Liver (tissue), 9 donors: ENCODE data around the gene LRP4. TPM values are rescaled to one million over a fixed set of nuclear protein-coding genes. Genes with fewer than 3 reads are reported as not detected.

Experiments used
- DNase-seq: peaks from one replicate; pipeline ENCODE4 v3.0.0-alpha.2; 2017; ENCODE audit warnings: low spot score
- H3K27ac ChIP-seq, 2 donors: one replicate each; pipeline ENCODE4 v1.7.0; 2013; ENCODE audit warnings: inconsistent platforms in 2 of 2, low read length in 2 of 2, control low read depth in 1 of 2, low read depth in 1 of 2, mild to moderate bottlenecking in 1 of 2
- H3K27me3 ChIP-seq, 4 donors: one replicate each; pipeline versions ENCODE4 v1.6.1 to v1.7.0; 2013; ENCODE audit warnings: low read length in 3 of 4, inconsistent platforms in 1 of 4, mild to moderate bottlenecking in 1 of 4, moderate library complexity in 1 of 4; ENCODE audit not compliant: control insufficient read depth in 4 of 4, insufficient read depth in 4 of 4
- H3K36me3 ChIP-seq, 4 donors: one replicate each; pipeline versions ENCODE4 v1.6.1 to v1.7.0; 2013; ENCODE audit warnings: low read length in 3 of 4, mild to moderate bottlenecking in 3 of 4, low read depth in 1 of 4, moderate library complexity in 1 of 4; ENCODE audit not compliant: control insufficient read depth in 4 of 4, insufficient read depth in 3 of 4
- H3K4me1 ChIP-seq, 4 donors: one replicate each; pipeline versions ENCODE4 v1.6.1 to v1.7.0; 2013; ENCODE audit warnings: low read length in 3 of 4, mild to moderate bottlenecking in 3 of 4, moderate library complexity in 1 of 4; ENCODE audit not compliant: control insufficient read depth in 4 of 4, insufficient read depth in 4 of 4
- H3K4me3 ChIP-seq, 3 donors: one replicate each; pipeline versions ENCODE4 v1.6.1 to v1.7.0; 2013; ENCODE audit warnings: low read length in 3 of 3, control low read depth in 1 of 3, low read depth in 1 of 3, mild to moderate bottlenecking in 1 of 3
- H3K9ac ChIP-seq, 2 donors: one replicate each; pipeline ENCODE4 v1.7.0; 2013; ENCODE audit warnings: low read length in 2 of 2, mild to moderate bottlenecking in 2 of 2, moderate library complexity in 2 of 2, control low read depth in 1 of 2, low read depth in 1 of 2
- H3K9me3 ChIP-seq, 4 donors: one replicate each; pipeline versions ENCODE4 v1.6.1 to v1.7.0; 2013; ENCODE audit warnings: low read length in 3 of 4; ENCODE audit not compliant: control insufficient read depth in 4 of 4
- ATF3 ChIP-seq: IDR thresholded peaks from 2 replicates; pipeline ENCODE4 v1.6.1; 2016; ENCODE audit warnings: antibody characterized with exemption
- CTCF ChIP-seq: fragments of 150-350 bp; IDR thresholded peaks from 2 replicates; pipeline ENCODE4 v1.5.1; 2017; ENCODE audit warnings: improper control_type of control experiment, low read depth, low read length; ENCODE audit not compliant: missing input control
- EGR1 ChIP-seq, 2 donors: IDR thresholded peaks; 2 replicates each; pipeline ENCODE4 v1.6.1; 2016 to 2018; ENCODE audit warnings: antibody characterized with exemption in 2 of 2, low read depth in 2 of 2
- FOXA1 ChIP-seq: IDR thresholded peaks from 2 replicates; pipeline ENCODE4 v1.6.1; 2016; ENCODE audit warnings: antibody characterized with exemption
- FOXA2 ChIP-seq: IDR thresholded peaks from 2 replicates; pipeline ENCODE4 v1.6.1; 2016; ENCODE audit warnings: antibody characterized with exemption
- GABPA ChIP-seq, 2 donors: IDR thresholded peaks in 1 of 2; conservative IDR thresholded peaks in 1 of 2; 2 replicates each; pipeline ENCODE4 v1.6.1; 2016; ENCODE audit warnings: antibody characterized with exemption in 2 of 2, mild to moderate bottlenecking in 1 of 2, moderate library complexity in 1 of 2
- HNF4A ChIP-seq, 2 donors: conservative IDR thresholded peaks; 2 replicates each; pipeline ENCODE4 v1.6.1; 2016; ENCODE audit warnings: antibody characterized with exemption in 2 of 2, mild to moderate bottlenecking in 2 of 2
- JUND ChIP-seq, 2 donors: IDR thresholded peaks; 2 replicates each; pipeline ENCODE4 v1.6.1; 2016; ENCODE audit warnings: antibody characterized with exemption in 2 of 2
- MAX ChIP-seq: IDR thresholded peaks from 2 replicates; pipeline ENCODE4 v1.6.1; 2016; ENCODE audit warnings: antibody characterized with exemption
- NR2F2 ChIP-seq: IDR thresholded peaks from 2 replicates; pipeline ENCODE4 v1.6.1; 2016; ENCODE audit warnings: antibody characterized with exemption
- RAD21 ChIP-seq, 2 donors: IDR thresholded peaks; 2 replicates each; pipeline ENCODE4 v1.6.1; 2016; ENCODE audit warnings: antibody characterized with exemption in 2 of 2, mild to moderate bottlenecking in 2 of 2
- REST ChIP-seq: IDR thresholded peaks from 2 replicates; pipeline ENCODE4 v1.6.1; 2016; ENCODE audit warnings: antibody characterized with exemption, mild to moderate bottlenecking
- RXRA ChIP-seq, 2 donors: IDR thresholded peaks; 2 replicates each; pipeline ENCODE4 v1.6.1; 2017 to 2018; ENCODE audit warnings: antibody characterized with exemption in 2 of 2, mild to moderate bottlenecking in 1 of 2
- SP1 ChIP-seq: IDR thresholded peaks from 2 replicates; pipeline ENCODE4 v1.6.1; 2018; ENCODE audit warnings: antibody characterized with exemption, mild to moderate bottlenecking
- TAF1 ChIP-seq: conservative IDR thresholded peaks from 2 replicates; pipeline ENCODE4 v1.6.1; 2016; ENCODE audit warnings: antibody characterized with exemption, mild to moderate bottlenecking
- ZBTB33 ChIP-seq: IDR thresholded peaks from 2 replicates; pipeline ENCODE4 v1.6.1; 2016; ENCODE audit warnings: antibody characterized with exemption
- WGBS: extraction: QIAGEN DNeasy Blood & Tissue Kit; methylation state at CpG from one replicate; pipeline ENCODE4 v1.1.7; 2013; 5-methylcytosine and 5-hydroxymethylcytosine counted together
- polyA plus RNA-seq, 2 donors: library from polyadenylated mRNA; stranded (reverse) in 1 of 2; unstranded in 1 of 2; fragments of 200-250 nt in 1 of 2; fragments of >200 nt in 1 of 2; fragmentation: Nextera tagmentation in 1 of 2; extraction: Ambion mirVana in 1 of 2; gene quantifications; one replicate each; pipeline versions ENCODE4 v1.2.1 to v1.2.3, GENCODE V29; 2013 to 2015
- total RNA-seq, 2 donors: library from RNA; depleted of rRNA; stranded (reverse); fragments of >200 nt; gene quantifications; one replicate each; pipeline ENCODE4 v1.2.3, GENCODE V29; 2014
- donor health status: healthy.
- donor health status: healthy.
- donor health status: healthy.
- donor health status: healthy.
- donor health status: healthy.

The LRP4 gene
- total and polyA plus RNA-seq, 4 donors = 0.50 to 3.1 (median 0.90) TPM

- no peak for DNase-seq
- no peaks in the 10 kb centered on the region for H3K4me1 ChIP-seq
- no peaks in the 10 kb centered on the region for H3K9me3 ChIP-seq
- H3K9ac ChIP-seq = no peak overlapping the region
- no peak overlapping the region for H3K4me3 ChIP-seq
- WGBS = 95% methylated on average over 6 of the region's 6 CpGs
- peaks cover 0 to 3% (median 1%) of the 10 kb centered on the region in 4 donors for H3K36me3 ChIP-seq
- no peaks in the 10 kb centered on the region for H3K27me3 ChIP-seq
- TF ChIP-seq EGR1 (IDR thresholded peaks at IDR 0.05; ENCODE audit: low read depth in 2 of 2) = no peak
- TF ChIP-seq CTCF = no peak
- TF ChIP-seq JUND (IDR thresholded peaks at IDR 0.05) = no peak
- H3K27ac ChIP-seq = no peak overlapping the region
Observed at GRCh38 chr11:46868912-46869311, 49.4 kb downstream of the LRP4 start.

GRCh38 chr11:46865340-46865739 lies 53.0 kb downstream of the LRP4 start:
- no peak overlapping the region for H3K9ac ChIP-seq
- WGBS = 86% methylated on average over 2 of the region's 2 CpGs
- no peaks in the 10 kb centered on the region for H3K9me3 ChIP-seq
- H3K27ac ChIP-seq = no peak overlapping the region
- no peak overlapping the region for H3K4me3 ChIP-seq
- H3K36me3 ChIP-seq = peaks cover 0 to 2% (median 0%) of the 10 kb centered on the region in 4 donors
- H3K27me3 ChIP-seq = no peaks in the 10 kb centered on the region
- H3K4me1 ChIP-seq = no peaks in the 10 kb centered on the region
- no peak for DNase-seq
- TF ChIP-seq ATF3 (no peak), MAX (no peak), JUND (IDR thresholded peaks at IDR 0.05) (no peak), TAF1 (no peak), FOXA1 (no peak), HNF4A (conservative IDR thresholded peaks at IDR 0.05) (no peak)

- 88% methylated on average over 4 of the region's 4 CpGs for WGBS
- no peaks in the 10 kb centered on the region for H3K36me3 ChIP-seq
- no peak overlapping the region for H3K27ac ChIP-seq
- no peak overlapping the region for H3K4me3 ChIP-seq
- no peak for TF ChIP-seq REST
- TF ChIP-seq FOXA2 = no peak
- TF ChIP-seq MAX = no peak
- TF ChIP-seq NR2F2 = no peak
- TF ChIP-seq ZBTB33 = no peak
- no peak for TF ChIP-seq RAD21 (IDR thresholded peaks at IDR 0.05)
- TF ChIP-seq EGR1 (IDR thresholded peaks at IDR 0.05; ENCODE audit: low read depth in 2 of 2) = no peak
- no peak for TF ChIP-seq FOXA1
- TF ChIP-seq SP1 = no peak
- TF ChIP-seq RXRA (IDR thresholded peaks at IDR 0.05) = no peak
- TF ChIP-seq JUND (IDR thresholded peaks at IDR 0.05) = no peak
- TF ChIP-seq HNF4A (conservative IDR thresholded peaks at IDR 0.05) = no peak
- no peak for TF ChIP-seq TAF1
- no peak for TF ChIP-seq CTCF
- no peak for TF ChIP-seq GABPA (IDR thresholded peaks at IDR 0.05 in 1 of 2, conservative IDR thresholded peaks at IDR 0.05 in 1 of 2)
- H3K9ac ChIP-seq = no peak overlapping the region
- no peaks in the 10 kb centered on the region for H3K27me3 ChIP-seq
- no peaks in the 10 kb centered on the region for H3K9me3 ChIP-seq
- no peak for DNase-seq
- peaks cover 0 to 3% (median 0%) of the 10 kb centered on the region in 4 donors for H3K4me1 ChIP-seq
Observed at GRCh38 chr11:46860218-46860617, 58.1 kb downstream of the LRP4 start.
